K562 (cell line): Measurements from ENCODE around the gene DVL2.

Experiments
- ADNP ChIP-seq: fragments of 200-800 bp; sonication (Bioruptor generic); IDR thresholded peaks from 2 replicates; pipeline ENCODE4 v1.6.1; 2016; ENCODE audit warnings: missing genetic modification characterization, missing compliant biosample characterization
- KAT7 ChIP-seq: sonication (generic); formaldehyde crosslinking; IDR thresholded peaks from 2 replicates; pipeline ENCODE4 v1.8.0; 2022; ENCODE audit warnings: missing genetic modification reagents, mild to moderate bottlenecking, borderline replicate concordance
- ZFP91 ChIP-seq: sonication (generic); formaldehyde crosslinking; IDR thresholded peaks from 2 replicates; pipeline ENCODE4 v1.8.0; 2022; ENCODE audit warnings: mild to moderate bottlenecking, missing genetic modification reagents
- ZNF23 ChIP-seq: fragments of 250-450 bp; sonication (Bioruptor Pico); IDR thresholded peaks from 2 replicates; pipeline ENCODE4 v1.4.0; 2020; ENCODE audit warnings: mild to moderate bottlenecking
- TF ChIP-seq, protein P1 (sequence below): fragments of 150-350 bp; conservative IDR thresholded peaks from 2 replicates; pipeline ENCODE4 v1.6.1; 2014; ENCODE audit warnings: low read length

DNA sequence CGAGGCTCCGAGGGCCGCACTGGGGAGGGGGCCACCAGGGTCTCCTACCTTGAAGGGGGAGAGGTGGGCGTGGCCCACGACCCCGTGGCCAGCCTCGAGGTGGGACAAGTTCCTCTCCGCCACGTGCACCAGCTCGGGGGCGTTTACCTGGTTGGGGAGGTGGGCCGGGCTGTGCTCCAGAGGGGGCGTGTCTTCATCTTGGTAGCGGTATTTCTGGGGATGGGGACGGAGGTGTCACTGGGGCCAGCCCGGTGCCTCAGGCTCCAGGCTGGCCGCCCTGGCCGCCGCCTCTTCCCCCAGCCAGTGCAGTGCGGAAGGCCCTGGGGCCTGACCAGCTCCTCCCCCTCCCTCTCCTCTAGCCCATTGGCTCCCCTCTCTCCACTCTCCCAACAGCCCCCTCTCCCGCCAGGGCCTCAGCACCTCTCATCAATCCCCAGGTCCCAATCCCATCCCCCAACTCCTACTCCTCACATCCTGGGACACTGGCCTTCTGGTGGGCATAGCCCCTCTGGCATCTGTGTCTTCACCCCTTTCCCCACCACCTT, 26.2 kb downstream of the DVL2 start:
- TF ChIP-seq ADNP (tag): no peak
- no peak for TF ChIP-seq ZFP91
- TF ChIP-seq KAT7 (CRISPR knock-in tag): no peak
- TF ChIP-seq, protein P1, sequence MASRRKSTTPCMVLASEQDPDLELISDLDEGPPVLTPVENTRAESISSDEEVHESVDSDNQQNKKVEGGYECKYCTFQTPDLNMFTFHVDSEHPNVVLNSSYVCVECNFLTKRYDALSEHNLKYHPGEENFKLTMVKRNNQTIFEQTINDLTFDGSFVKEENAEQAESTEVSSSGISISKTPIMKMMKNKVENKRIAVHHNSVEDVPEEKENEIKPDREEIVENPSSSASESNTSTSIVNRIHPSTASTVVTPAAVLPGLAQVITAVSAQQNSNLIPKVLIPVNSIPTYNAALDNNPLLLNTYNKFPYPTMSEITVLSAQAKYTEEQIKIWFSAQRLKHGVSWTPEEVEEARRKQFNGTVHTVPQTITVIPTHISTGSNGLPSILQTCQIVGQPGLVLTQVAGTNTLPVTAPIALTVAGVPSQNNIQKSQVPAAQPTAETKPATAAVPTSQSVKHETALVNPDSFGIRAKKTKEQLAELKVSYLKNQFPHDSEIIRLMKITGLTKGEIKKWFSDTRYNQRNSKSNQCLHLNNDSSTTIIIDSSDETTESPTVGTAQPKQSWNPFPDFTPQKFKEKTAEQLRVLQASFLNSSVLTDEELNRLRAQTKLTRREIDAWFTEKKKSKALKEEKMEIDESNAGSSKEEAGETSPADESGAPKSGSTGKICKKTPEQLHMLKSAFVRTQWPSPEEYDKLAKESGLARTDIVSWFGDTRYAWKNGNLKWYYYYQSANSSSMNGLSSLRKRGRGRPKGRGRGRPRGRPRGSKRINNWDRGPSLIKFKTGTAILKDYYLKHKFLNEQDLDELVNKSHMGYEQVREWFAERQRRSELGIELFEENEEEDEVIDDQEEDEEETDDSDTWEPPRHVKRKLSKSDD: no peak
- no peak for TF ChIP-seq ZNF23
